ENCODE data around the gene RAPH1.

RAPH1 gene

DNA sequence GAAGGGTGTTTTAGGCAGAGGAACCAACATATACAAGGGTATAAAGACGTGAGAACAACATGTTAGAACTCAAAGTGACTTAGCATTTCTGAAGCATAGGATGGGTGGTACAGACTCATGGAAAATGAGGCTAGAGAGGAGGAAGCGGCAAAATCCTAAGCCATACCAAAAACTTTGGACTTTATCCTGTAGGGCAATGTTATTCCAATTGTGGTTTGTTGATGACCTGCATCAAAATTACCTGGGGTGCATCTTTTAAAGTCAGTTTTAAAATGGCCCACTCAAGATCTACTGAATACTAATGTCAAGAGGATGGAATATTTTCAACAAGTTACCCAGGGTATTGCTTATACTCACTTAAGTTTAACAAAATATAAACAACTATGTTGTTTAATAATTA is 34.8 kb downstream of the RAPH1 start:
- TF ChIP-seq, protein P1, sequence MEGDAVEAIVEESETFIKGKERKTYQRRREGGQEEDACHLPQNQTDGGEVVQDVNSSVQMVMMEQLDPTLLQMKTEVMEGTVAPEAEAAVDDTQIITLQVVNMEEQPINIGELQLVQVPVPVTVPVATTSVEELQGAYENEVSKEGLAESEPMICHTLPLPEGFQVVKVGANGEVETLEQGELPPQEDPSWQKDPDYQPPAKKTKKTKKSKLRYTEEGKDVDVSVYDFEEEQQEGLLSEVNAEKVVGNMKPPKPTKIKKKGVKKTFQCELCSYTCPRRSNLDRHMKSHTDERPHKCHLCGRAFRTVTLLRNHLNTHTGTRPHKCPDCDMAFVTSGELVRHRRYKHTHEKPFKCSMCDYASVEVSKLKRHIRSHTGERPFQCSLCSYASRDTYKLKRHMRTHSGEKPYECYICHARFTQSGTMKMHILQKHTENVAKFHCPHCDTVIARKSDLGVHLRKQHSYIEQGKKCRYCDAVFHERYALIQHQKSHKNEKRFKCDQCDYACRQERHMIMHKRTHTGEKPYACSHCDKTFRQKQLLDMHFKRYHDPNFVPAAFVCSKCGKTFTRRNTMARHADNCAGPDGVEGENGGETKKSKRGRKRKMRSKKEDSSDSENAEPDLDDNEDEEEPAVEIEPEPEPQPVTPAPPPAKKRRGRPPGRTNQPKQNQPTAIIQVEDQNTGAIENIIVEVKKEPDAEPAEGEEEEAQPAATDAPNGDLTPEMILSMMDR (conservative IDR thresholded peaks at IDR 0.05), result no peak
- no peak overlapping the region for H3K27ac ChIP-seq

DNA sequence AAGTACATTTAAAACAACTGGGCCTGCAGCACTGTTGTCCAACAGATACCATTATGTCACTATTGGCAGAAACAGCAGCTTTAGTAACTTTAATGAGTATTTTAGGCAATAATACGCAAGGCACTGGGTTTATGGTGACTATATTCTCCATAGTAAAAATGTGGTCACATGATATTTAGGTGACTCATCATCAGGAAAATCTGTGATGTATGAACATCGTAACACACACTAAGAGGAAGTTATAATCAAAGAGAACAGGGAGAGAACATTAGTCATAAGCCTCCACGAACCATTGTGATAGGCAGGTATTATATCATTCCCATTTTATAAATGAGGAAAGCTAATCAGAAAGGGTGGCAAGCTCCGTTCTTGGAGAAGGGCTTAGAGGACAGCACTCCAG is 36.9 kb downstream of the RAPH1 start:
- TF ChIP-seq, protein P1 (conservative IDR thresholded peaks at IDR 0.05), result no peak

DNA sequence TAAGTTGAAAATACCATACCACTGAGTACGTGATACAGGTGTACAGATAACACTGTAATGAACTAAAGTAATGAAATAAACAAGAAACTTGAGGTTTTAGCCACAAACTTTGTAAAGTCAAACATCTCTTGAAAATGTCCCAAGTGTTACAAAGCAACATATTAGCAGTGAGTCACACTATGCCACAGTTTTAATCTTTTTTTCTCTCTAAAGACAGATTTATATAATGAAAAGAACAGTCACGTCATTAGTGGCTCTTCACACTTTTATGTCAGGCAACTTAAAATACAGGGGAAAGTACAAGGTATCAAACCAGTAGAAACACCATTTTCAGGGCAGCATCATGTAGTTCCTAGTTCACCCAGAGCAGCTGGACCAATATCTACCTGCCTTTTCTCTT is 42.1 kb downstream of the RAPH1 start:
- no peak overlapping the region for H3K27ac ChIP-seq
- TF ChIP-seq, protein P1 (conservative IDR thresholded peaks at IDR 0.05), result no peak

More for the DNA sequence above, 36.9 kb downstream of the RAPH1 start:
- H3K27ac ChIP-seq, result no peak overlapping the region; the same call in 1 of the 2 replicates

GRCh38 chr2:203490391-203490790 is 44.7 kb downstream of the RAPH1 start:
- TF ChIP-seq, protein P1 (conservative IDR thresholded peaks at IDR 0.05), result no peak
- no peak overlapping the region for H3K27ac ChIP-seq

DNA sequence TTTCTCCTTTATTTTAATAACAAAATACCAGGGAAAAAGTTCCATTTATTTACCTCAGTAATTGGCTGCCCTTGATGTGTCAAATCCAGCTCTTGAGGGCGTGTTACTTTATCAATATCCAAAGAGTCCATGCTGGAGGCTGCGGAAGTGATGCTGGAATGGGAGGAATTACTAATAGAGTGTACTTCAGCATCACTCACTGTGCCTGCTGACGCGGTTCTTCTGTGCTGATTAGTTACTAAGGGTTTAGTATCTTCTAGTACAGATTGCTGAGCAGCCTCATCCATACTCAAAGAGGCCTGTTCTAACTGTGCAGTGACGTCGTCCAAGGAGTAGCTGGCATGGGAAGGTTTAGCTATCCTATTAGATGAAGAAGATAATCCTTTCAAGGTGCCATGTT is 45.6 kb downstream of the RAPH1 start:
- H3K27ac ChIP-seq, result no peak overlapping the region
- TF ChIP-seq, protein P1 (conservative IDR thresholded peaks at IDR 0.05), result no peak

DNA sequence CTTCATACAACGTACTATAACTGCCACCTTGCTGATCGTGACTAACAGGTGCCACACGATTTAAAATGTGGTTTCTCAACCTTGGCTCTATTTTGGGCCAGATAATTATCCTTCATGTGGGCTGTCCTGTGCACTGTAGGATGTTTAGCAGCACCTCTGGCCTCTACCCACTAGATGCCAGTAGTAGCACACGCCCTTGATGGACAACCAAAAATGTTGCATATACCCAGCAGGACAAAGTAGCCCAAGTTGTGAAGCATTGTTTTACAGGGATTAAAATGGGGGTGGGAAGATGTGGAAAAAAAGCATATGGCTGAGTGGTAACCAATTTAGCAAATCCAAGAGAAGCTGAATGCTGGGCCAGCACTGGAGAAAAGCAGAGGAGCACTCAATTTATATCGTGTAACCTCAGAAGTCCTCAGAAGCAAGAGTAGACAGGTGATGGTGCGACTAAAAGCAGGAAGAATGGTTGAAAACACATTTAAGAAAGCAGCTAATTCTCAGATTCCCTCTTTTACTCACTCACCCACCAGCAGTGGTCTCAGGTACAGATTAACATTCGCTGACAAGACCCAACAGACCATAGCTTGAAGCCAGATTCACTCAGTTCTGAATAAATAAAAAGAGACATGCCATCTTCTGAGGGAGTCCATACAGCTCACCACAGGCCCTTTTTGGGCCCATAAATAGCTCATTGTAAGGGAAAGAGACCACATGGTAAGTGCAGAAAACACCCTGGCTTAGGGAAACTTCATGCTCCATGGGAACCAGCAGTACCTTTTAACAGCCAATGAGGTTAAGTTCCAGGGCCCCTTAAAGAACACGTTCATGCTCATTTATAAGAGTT is 50.6 kb downstream of the RAPH1 start:
- TF ChIP-seq, protein P1 (conservative IDR thresholded peaks at IDR 0.05), result peak; percentile 95

DNA sequence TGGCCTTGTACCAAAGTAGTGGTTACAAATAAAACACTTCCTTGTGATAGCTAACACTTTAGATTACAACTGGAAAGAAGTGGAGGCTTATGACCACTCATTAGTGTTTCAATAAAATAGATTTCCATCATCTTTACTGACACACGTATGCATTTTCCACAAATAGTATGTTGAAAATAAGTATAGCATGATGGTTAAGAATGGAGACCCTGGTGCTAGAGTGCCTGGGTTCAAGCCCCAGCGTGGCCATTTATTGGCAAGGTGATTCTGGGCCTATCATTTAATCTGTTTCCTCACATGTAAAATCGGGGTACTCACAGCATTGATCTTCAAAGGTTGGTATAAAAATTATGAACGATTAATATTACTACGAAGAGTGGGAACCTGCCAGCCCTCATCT is 54.5 kb downstream of the RAPH1 start:
- no peak overlapping the region for H3K27ac ChIP-seq
- TF ChIP-seq, protein P1 (conservative IDR thresholded peaks at IDR 0.05), result no peak

More for the DNA sequence above, 50.6 kb downstream of the RAPH1 start:
- peak overlapping the region; percentile 21; the same call in 1 of the 2 replicates for H3K27ac ChIP-seq
